ENCODE results near the gene LAMC3. TPM values are rescaled to one million over a fixed set of nuclear protein-coding genes. Genes with fewer than 3 reads are reported as not detected.

Gene LAMC3
- polyA plus RNA-seq, 1 experiment, result not detected

GRCh38 chr9:131020388-131020787 is 11.4 kb downstream of the LAMC3 start:
- no peak for TF ChIP-seq CTCF (IDR thresholded peaks at IDR 0.05; ENCODE audit: low read depth, low read length)
- Histone ChIP-seq H3K9me3 (ENCODE audit: control insufficient read depth, insufficient read depth, low read length) (peaks cover 14% of the 10 kb centered on the region), H3K27me3 (ENCODE audit: control insufficient read depth, insufficient read depth, low read length) (peaks cover 57% of the 10 kb centered on the region), H3K27ac (ENCODE audit: low read depth, low read length) (no peak overlapping the region), H3K4me3 (ENCODE audit: low read depth, low read length) (no peak overlapping the region)
- POLR2A ChIA-PET, result no interaction called here
- CTCF ChIA-PET, result interaction anchor here (0.9 to 1.3 kb wide), 4 partner anchors 22 to 154 kb away, joined by 3 to 7 read pairs (median 4); no protein-coding TSS in a partner anchor
- DNase-seq (ENCODE audit: low read depth, low spot score), result no peak

GRCh38 chr9:131020862-131021261 is 11.9 kb downstream of the LAMC3 start:
- ChIA-PET POLR2A (no interaction called here), CTCF (interaction anchor here (1.0 to 1.3 kb wide), 3 partner anchors 22 to 154 kb away, joined by 3 to 4 read pairs (median 4); no protein-coding TSS in a partner anchor)
- Histone ChIP-seq H3K4me3 (ENCODE audit: low read depth, low read length) (no peak overlapping the region), H3K27me3 (ENCODE audit: control insufficient read depth, insufficient read depth, low read length) (peaks cover 58% of the 10 kb centered on the region), H3K9me3 (ENCODE audit: control insufficient read depth, insufficient read depth, low read length) (peaks cover 14% of the 10 kb centered on the region), H3K27ac (ENCODE audit: low read depth, low read length) (no peak overlapping the region)
- no peak for DNase-seq (ENCODE audit: low read depth, low spot score)
- TF ChIP-seq CTCF (IDR thresholded peaks at IDR 0.05; ENCODE audit: low read depth, low read length), result no peak

GRCh38 chr9:131021785-131022184 is 12.8 kb downstream of the LAMC3 start:
- no peak for DNase-seq (ENCODE audit: low read depth, low spot score)
- ChIA-PET POLR2A (no interaction called here), CTCF (interaction anchor here (0.6 to 1.2 kb wide), 2 partner anchors 13 to 25 kb away, joined by 4 to 5 read pairs; no protein-coding TSS in a partner anchor)
- Histone ChIP-seq H3K27ac (ENCODE audit: low read depth, low read length) (no peak overlapping the region), H3K4me3 (ENCODE audit: low read depth, low read length) (no peak overlapping the region), H3K9me3 (ENCODE audit: control insufficient read depth, insufficient read depth, low read length) (peaks cover 14% of the 10 kb centered on the region), H3K27me3 (ENCODE audit: control insufficient read depth, insufficient read depth, low read length) (peaks cover 55% of the 10 kb centered on the region)
- TF ChIP-seq CTCF (IDR thresholded peaks at IDR 0.05; ENCODE audit: low read depth, low read length), result no peak

GRCh38 chr9:131024978-131025868 is 16.2 kb downstream of the LAMC3 start:
- Histone ChIP-seq H3K4me3 (ENCODE audit: low read depth, low read length) (no peak overlapping the region), H3K27me3 (ENCODE audit: control insufficient read depth, insufficient read depth, low read length) (peaks cover 50% of the 10 kb centered on the region), H3K9me3 (ENCODE audit: control insufficient read depth, insufficient read depth, low read length) (peaks cover 4% of the 10 kb centered on the region), H3K27ac (ENCODE audit: low read depth, low read length) (no peak overlapping the region)
- ChIA-PET POLR2A (no interaction called here), CTCF (interaction anchor here (1.1 kb wide), 1 partner anchor 21 kb away, joined by 3 read pairs; no protein-coding TSS in a partner anchor)
- DNase-seq (ENCODE audit: low read depth, low spot score), result no peak
- no peak for TF ChIP-seq CTCF (IDR thresholded peaks at IDR 0.05; ENCODE audit: low read depth, low read length)
